SK-N-SH (cell line): Measurements from ENCODE around the gene RAB21.

Source experiments
- ELF1 ChIP-seq: IDR thresholded peaks from 2 replicates; pipeline ENCODE4 v1.4.0; 2012
- EP300 ChIP-seq, 2 experiments: IDR thresholded peaks; 2 replicates each; pipeline versions ENCODE4 v1.4.0 to v1.6.1; 2012; ENCODE audit warnings: borderline replicate concordance in 1 of 2, low read depth in 1 of 2, low read length in 1 of 2
- NFIC ChIP-seq: IDR thresholded peaks from 2 replicates; pipeline ENCODE4 v1.4.0; 2012; ENCODE audit warnings: borderline replicate concordance
- RAD21 ChIP-seq: IDR thresholded peaks from 2 replicates; pipeline ENCODE4 v1.6.1; 2012; ENCODE audit warnings: mild to moderate bottlenecking, low read length
- SMC3 ChIP-seq: IDR thresholded peaks from 2 replicates; pipeline ENCODE4 v1.6.1; 2012; ENCODE audit warnings: low read depth, low read length, improper control_type of control experiment
- YY1 ChIP-seq: IDR thresholded peaks from 2 replicates; pipeline ENCODE4 v1.4.0; 2012; ENCODE audit warnings: low read depth, mild to moderate bottlenecking
- TF ChIP-seq, protein P1 (sequence below): fragments of 150-350 bp; IDR thresholded peaks from 2 replicates; pipeline ENCODE4 v1.6.1; 2017; ENCODE audit warnings: antibody characterized with exemption, low read length, low read depth, borderline replicate concordance
- TF ChIP-seq, protein P2 (sequence below): fragments of 200-600 bp; sonication (generic); IDR thresholded peaks from 2 replicates; pipeline ENCODE4 v1.6.1; 2017; ENCODE audit warnings: antibody characterized with exemption, mild to moderate bottlenecking, moderate library complexity
- TF ChIP-seq, protein P3 (sequence below): IDR thresholded peaks from 2 replicates; pipeline ENCODE4 v1.6.1; 2012; ENCODE audit warnings: mild to moderate bottlenecking, low read depth, low read length, moderate library complexity
- TF ChIP-seq, protein P4 (sequence below): IDR thresholded peaks from 2 replicates; pipeline ENCODE4 v1.4.0; 2012; ENCODE audit warnings: low read depth, borderline replicate concordance

DNA sequence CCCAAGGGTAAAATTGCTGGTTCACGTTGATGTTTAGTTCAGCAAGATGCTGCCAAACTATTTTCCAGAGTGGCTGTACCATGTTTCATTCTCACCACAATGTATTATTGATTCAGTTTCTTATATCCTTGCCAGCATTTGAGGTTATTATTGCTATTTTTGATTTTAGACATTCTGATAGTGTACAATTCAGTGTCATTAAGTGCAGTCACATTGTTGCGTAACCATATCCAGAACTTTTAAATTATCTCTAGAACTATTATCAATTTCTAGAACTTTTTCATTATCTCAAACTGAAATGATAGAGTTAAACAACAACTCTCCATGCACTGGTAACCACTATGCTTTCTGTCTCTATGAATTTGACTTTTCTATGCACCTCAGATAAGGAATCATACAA lies 74.2 kb downstream of the RAB21 start:
- TF ChIP-seq, protein P1, sequence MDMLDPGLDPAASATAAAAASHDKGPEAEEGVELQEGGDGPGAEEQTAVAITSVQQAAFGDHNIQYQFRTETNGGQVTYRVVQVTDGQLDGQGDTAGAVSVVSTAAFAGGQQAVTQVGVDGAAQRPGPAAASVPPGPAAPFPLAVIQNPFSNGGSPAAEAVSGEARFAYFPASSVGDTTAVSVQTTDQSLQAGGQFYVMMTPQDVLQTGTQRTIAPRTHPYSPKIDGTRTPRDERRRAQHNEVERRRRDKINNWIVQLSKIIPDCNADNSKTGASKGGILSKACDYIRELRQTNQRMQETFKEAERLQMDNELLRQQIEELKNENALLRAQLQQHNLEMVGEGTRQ, result no peak
- TF ChIP-seq ELF1, result no peak
- TF ChIP-seq, protein P2, sequence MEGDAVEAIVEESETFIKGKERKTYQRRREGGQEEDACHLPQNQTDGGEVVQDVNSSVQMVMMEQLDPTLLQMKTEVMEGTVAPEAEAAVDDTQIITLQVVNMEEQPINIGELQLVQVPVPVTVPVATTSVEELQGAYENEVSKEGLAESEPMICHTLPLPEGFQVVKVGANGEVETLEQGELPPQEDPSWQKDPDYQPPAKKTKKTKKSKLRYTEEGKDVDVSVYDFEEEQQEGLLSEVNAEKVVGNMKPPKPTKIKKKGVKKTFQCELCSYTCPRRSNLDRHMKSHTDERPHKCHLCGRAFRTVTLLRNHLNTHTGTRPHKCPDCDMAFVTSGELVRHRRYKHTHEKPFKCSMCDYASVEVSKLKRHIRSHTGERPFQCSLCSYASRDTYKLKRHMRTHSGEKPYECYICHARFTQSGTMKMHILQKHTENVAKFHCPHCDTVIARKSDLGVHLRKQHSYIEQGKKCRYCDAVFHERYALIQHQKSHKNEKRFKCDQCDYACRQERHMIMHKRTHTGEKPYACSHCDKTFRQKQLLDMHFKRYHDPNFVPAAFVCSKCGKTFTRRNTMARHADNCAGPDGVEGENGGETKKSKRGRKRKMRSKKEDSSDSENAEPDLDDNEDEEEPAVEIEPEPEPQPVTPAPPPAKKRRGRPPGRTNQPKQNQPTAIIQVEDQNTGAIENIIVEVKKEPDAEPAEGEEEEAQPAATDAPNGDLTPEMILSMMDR, result no peak
- TF ChIP-seq YY1, result no peak
- TF ChIP-seq RAD21, result no peak
- TF ChIP-seq SMC3, result no peak
- TF ChIP-seq EP300 (IDR thresholded peaks at IDR 0.05; ENCODE audit: borderline replicate concordance in 1 of 2, low read depth in 1 of 2, low read length in 1 of 2), result no peak
- TF ChIP-seq, protein P3, sequence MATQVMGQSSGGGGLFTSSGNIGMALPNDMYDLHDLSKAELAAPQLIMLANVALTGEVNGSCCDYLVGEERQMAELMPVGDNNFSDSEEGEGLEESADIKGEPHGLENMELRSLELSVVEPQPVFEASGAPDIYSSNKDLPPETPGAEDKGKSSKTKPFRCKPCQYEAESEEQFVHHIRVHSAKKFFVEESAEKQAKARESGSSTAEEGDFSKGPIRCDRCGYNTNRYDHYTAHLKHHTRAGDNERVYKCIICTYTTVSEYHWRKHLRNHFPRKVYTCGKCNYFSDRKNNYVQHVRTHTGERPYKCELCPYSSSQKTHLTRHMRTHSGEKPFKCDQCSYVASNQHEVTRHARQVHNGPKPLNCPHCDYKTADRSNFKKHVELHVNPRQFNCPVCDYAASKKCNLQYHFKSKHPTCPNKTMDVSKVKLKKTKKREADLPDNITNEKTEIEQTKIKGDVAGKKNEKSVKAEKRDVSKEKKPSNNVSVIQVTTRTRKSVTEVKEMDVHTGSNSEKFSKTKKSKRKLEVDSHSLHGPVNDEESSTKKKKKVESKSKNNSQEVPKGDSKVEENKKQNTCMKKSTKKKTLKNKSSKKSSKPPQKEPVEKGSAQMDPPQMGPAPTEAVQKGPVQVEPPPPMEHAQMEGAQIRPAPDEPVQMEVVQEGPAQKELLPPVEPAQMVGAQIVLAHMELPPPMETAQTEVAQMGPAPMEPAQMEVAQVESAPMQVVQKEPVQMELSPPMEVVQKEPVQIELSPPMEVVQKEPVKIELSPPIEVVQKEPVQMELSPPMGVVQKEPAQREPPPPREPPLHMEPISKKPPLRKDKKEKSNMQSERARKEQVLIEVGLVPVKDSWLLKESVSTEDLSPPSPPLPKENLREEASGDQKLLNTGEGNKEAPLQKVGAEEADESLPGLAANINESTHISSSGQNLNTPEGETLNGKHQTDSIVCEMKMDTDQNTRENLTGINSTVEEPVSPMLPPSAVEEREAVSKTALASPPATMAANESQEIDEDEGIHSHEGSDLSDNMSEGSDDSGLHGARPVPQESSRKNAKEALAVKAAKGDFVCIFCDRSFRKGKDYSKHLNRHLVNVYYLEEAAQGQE, result no peak
- TF ChIP-seq NFIC, result no peak
- TF ChIP-seq, protein P4, sequence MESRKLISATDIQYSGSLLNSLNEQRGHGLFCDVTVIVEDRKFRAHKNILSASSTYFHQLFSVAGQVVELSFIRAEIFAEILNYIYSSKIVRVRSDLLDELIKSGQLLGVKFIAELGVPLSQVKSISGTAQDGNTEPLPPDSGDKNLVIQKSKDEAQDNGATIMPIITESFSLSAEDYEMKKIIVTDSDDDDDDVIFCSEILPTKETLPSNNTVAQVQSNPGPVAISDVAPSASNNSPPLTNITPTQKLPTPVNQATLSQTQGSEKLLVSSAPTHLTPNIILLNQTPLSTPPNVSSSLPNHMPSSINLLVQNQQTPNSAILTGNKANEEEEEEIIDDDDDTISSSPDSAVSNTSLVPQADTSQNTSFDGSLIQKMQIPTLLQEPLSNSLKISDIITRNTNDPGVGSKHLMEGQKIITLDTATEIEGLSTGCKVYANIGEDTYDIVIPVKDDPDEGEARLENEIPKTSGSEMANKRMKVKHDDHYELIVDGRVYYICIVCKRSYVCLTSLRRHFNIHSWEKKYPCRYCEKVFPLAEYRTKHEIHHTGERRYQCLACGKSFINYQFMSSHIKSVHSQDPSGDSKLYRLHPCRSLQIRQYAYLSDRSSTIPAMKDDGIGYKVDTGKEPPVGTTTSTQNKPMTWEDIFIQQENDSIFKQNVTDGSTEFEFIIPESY, result no peak
